Natural killer cell treated with Interleukin-12 subunit alpha and Interleukin-12 subunit beta and Interleukin-15 and Interleukin-18, amount 100 ng/mL, for 72 hours (primary cell): ENCODE results near the gene KCNJ11. TPM values are rescaled to one million over a fixed set of nuclear protein-coding genes. Genes with fewer than 3 reads are reported as not detected.
"Not testable (repeated sequence)": the region's sequence is repeated elsewhere in the genome, so short reads cannot be mapped to it uniquely, and the experiment has no call there.

Source experiments
- ATAC-seq, 2 donors: fragments of 150-1000 bp; cut with Tn5 transposase in 1 of 2; sonication (Bioruptor Pico), chemical (Tn5 transposase) in 1 of 2; 2 replicates each; pipeline ENCODE4 v1.10.0; 2021
- DNase-seq: peaks from one replicate; pipeline ENCODE4 v3.0.0; 2022; ENCODE audit warnings: low spot score
- H3K27ac Mint-ChIP-seq, 2 donors: 1 replicate in 1 of 2; 2 replicates in 1 of 2; pipeline ENCODE4 v1.8.0; 2022; ENCODE audit warnings: mixed read lengths in 2 of 2, mild to moderate bottlenecking in 1 of 2, moderate library complexity in 1 of 2
- H3K27me3 Mint-ChIP-seq, 2 donors: 1 replicate in 1 of 2; 2 replicates in 1 of 2; pipeline ENCODE4 v1.8.0; 2022; ENCODE audit warnings: mixed read lengths in 2 of 2
- H3K36me3 Mint-ChIP-seq: one replicate; pipeline ENCODE4 v1.8.0; 2022; ENCODE audit warnings: mixed read lengths
- H3K4me1 Mint-ChIP-seq, 2 donors: 1 replicate in 1 of 2; 2 replicates in 1 of 2; pipeline ENCODE4 v1.8.0; 2022; ENCODE audit warnings: low read depth in 2 of 2, mixed read lengths in 2 of 2, mild to moderate bottlenecking in 1 of 2
- H3K4me3 Mint-ChIP-seq: one replicate; pipeline ENCODE4 v1.8.0; 2022; ENCODE audit warnings: mixed read lengths
- H3K9me3 Mint-ChIP-seq: 2 replicates; pipeline ENCODE4 v1.8.0; 2022; ENCODE audit warnings: mixed read lengths
- total RNA-seq, 2 donors: library from RNA; stranded (reverse); gene quantifications; one replicate each; pipeline ENCODE4 v1.2.3, GENCODE V29; 2022

The KCNJ11 gene
- under 1 TPM in 1 of 2 donors, not detected in 1; 0.75 TPM for total RNA-seq

GRCh38 chr11:17388609-17389210 lies at the start of gene KCNJ11:
KCNJ11 (minus strand) TSS chr11:17388659; CDS start chr11:17388091, 568 bp downstream.
- no peaks in the 10 kb centered on the region for H3K36me3 Mint-ChIP-seq
- H3K27ac Mint-ChIP-seq: no peak within 1 kb of the TSS
- ATAC-seq: peak; percentile 60 to 73
- peaks cover 4 to 5% of the 10 kb centered on the region in 2 donors for H3K27me3 Mint-ChIP-seq
- H3K4me1 Mint-ChIP-seq: peaks cover 8 to 10% of the 10 kb centered on the region in 2 donors
- peak within 1 kb of the TSS; percentile 68 for H3K4me3 Mint-ChIP-seq
- no peaks in the 10 kb centered on the region for H3K9me3 Mint-ChIP-seq
- no peak for DNase-seq

GRCh38 chr11:17437366-17437765 lies 48.9 kb upstream of the KCNJ11 start:
- H3K9me3 Mint-ChIP-seq: no peaks in the 10 kb centered on the region
- ATAC-seq (no peak), DNase-seq (no peak)
- peaks cover 0 to 4% of the 10 kb centered on the region in 2 donors for H3K4me1 Mint-ChIP-seq
- no peak overlapping the region for H3K4me3 Mint-ChIP-seq
- H3K27me3 Mint-ChIP-seq: peaks cover 8 to 11% of the 10 kb centered on the region in 2 donors
- no peaks in the 10 kb centered on the region for H3K36me3 Mint-ChIP-seq
- H3K27ac Mint-ChIP-seq: no peak overlapping the region

- no peaks in the 10 kb centered on the region for H3K9me3 Mint-ChIP-seq
- H3K36me3 Mint-ChIP-seq: no peaks in the 10 kb centered on the region
- no peaks in the 10 kb centered on the region for H3K4me1 Mint-ChIP-seq
- no peak overlapping the region for H3K4me3 Mint-ChIP-seq
- peaks cover 0 to 3% of the 10 kb centered on the region in 2 donors for H3K27me3 Mint-ChIP-seq
- ATAC-seq (no peak), DNase-seq (no peak)
- H3K27ac Mint-ChIP-seq: no peak overlapping the region
These were observed 45.6 kb upstream of the KCNJ11 start for GRCh38 chr11:17434108-17434507.

- no peaks in the 10 kb centered on the region for H3K36me3 Mint-ChIP-seq
- H3K9me3 Mint-ChIP-seq: no peaks in the 10 kb centered on the region
These were observed 43.5 kb upstream of the KCNJ11 start for GRCh38 chr11:17432002-17432401.

GRCh38 chr11:17431139-17431538 lies 42.7 kb upstream of the KCNJ11 start:
- Mint-ChIP-seq H3K27me3 (peaks cover 8% of the 10 kb centered on the region in 2 donors), H3K4me1 (no peaks in the 10 kb centered on the region), H3K9me3 (no peaks in the 10 kb centered on the region), H3K4me3 (no peak overlapping the region), H3K27ac (no peak overlapping the region), H3K36me3 (no peaks in the 10 kb centered on the region)
- no peak for DNase-seq
- ATAC-seq: no peak

More at GRCh38 chr11:17432002-17432401, 43.5 kb upstream of the KCNJ11 start:
- no peak for DNase-seq
- Mint-ChIP-seq H3K27ac (no peak overlapping the region), H3K4me1 (no peaks in the 10 kb centered on the region), H3K27me3 (peaks cover 8% of the 10 kb centered on the region in 2 donors), H3K4me3 (no peak overlapping the region)
- no peak for ATAC-seq

- ATAC-seq: no peak
- H3K27ac Mint-ChIP-seq: no peak overlapping the region
- no peaks in the 10 kb centered on the region for H3K36me3 Mint-ChIP-seq
- H3K4me3 Mint-ChIP-seq: no peak overlapping the region
- no peak for DNase-seq
- no peaks in the 10 kb centered on the region for H3K4me1 Mint-ChIP-seq
- peaks cover 8% of the 10 kb centered on the region in 2 donors for H3K27me3 Mint-ChIP-seq
- H3K9me3 Mint-ChIP-seq: no peaks in the 10 kb centered on the region
These were observed 42.2 kb upstream of the KCNJ11 start for GRCh38 chr11:17430616-17431015.

GRCh38 chr11:17428925-17429324 lies 40.5 kb upstream of the KCNJ11 start:
- no peaks in the 10 kb centered on the region for H3K4me1 Mint-ChIP-seq
- peaks cover 6 to 8% of the 10 kb centered on the region in 2 donors for H3K27me3 Mint-ChIP-seq
- no peak for DNase-seq
- H3K9me3 Mint-ChIP-seq: no peaks in the 10 kb centered on the region
- ATAC-seq: no peak
- H3K4me3 Mint-ChIP-seq: no peak overlapping the region
- H3K27ac Mint-ChIP-seq: no peak overlapping the region
- H3K36me3 Mint-ChIP-seq: no peaks in the 10 kb centered on the region

- DNase-seq (no peak), ATAC-seq (peak in 1 of 2 donors; percentile 22)
- H3K4me3 Mint-ChIP-seq: no peak overlapping the region
- no peaks in the 10 kb centered on the region for H3K9me3 Mint-ChIP-seq
- H3K4me1 Mint-ChIP-seq: no peaks in the 10 kb centered on the region
- no peak overlapping the region for H3K27ac Mint-ChIP-seq
- H3K36me3 Mint-ChIP-seq: no peaks in the 10 kb centered on the region
- H3K27me3 Mint-ChIP-seq: peaks cover 6 to 8% of the 10 kb centered on the region in 2 donors
These were observed 39.8 kb upstream of the KCNJ11 start for GRCh38 chr11:17428261-17428660.

- not testable (repeated sequence) for H3K4me3 Mint-ChIP-seq, H3K9me3 Mint-ChIP-seq, H3K36me3 Mint-ChIP-seq, ATAC-seq, H3K4me1 Mint-ChIP-seq, H3K27ac Mint-ChIP-seq, DNase-seq
- peaks cover 18 to 22% of the 10 kb centered on the region in 2 donors for H3K27me3 Mint-ChIP-seq
These were observed 37.8 kb upstream of the KCNJ11 start for GRCh38 chr11:17426233-17426632.

GRCh38 chr11:17423533-17424310 lies 35.3 kb upstream of the KCNJ11 start:
- ATAC-seq (no peak), DNase-seq (no peak)
- Mint-ChIP-seq H3K4me3 (no peak overlapping the region), H3K36me3 (no peaks in the 10 kb centered on the region), H3K9me3 (no peaks in the 10 kb centered on the region), H3K27me3 (peaks cover 30 to 40% of the 10 kb centered on the region in 2 donors), H3K4me1 (no peaks in the 10 kb centered on the region), H3K27ac (no peak overlapping the region)

GRCh38 chr11:17421781-17422180 lies 33.3 kb upstream of the KCNJ11 start:
- H3K27ac Mint-ChIP-seq: no peak overlapping the region
- ATAC-seq (no peak), DNase-seq (no peak)
- peaks cover 30 to 39% of the 10 kb centered on the region in 2 donors for H3K27me3 Mint-ChIP-seq
- H3K4me3 Mint-ChIP-seq: no peak overlapping the region
- H3K9me3 Mint-ChIP-seq: no peaks in the 10 kb centered on the region
- no peaks in the 10 kb centered on the region for H3K4me1 Mint-ChIP-seq
- no peaks in the 10 kb centered on the region for H3K36me3 Mint-ChIP-seq

- H3K27me3 Mint-ChIP-seq: peaks cover 39 to 46% of the 10 kb centered on the region in 2 donors
- H3K9me3 Mint-ChIP-seq: no peaks in the 10 kb centered on the region
- ATAC-seq (no peak), DNase-seq (no peak)
- no peaks in the 10 kb centered on the region for H3K4me1 Mint-ChIP-seq
- H3K36me3 Mint-ChIP-seq: no peaks in the 10 kb centered on the region
- H3K27ac Mint-ChIP-seq: no peak overlapping the region
- no peak overlapping the region for H3K4me3 Mint-ChIP-seq
These were observed 30.1 kb upstream of the KCNJ11 start for GRCh38 chr11:17418444-17419081.

- DNase-seq: no peak
- no peak overlapping the region for H3K27ac Mint-ChIP-seq
These were observed 28.0 kb upstream of the KCNJ11 start for GRCh38 chr11:17416492-17416891.

More at GRCh38 chr11:17416492-17416891, 28.0 kb upstream of the KCNJ11 start:
- ATAC-seq: no peak
- H3K27me3 Mint-ChIP-seq: peaks cover 34 to 36% of the 10 kb centered on the region in 2 donors
- no peaks in the 10 kb centered on the region for H3K4me1 Mint-ChIP-seq
- H3K4me3 Mint-ChIP-seq: no peak overlapping the region
- H3K9me3 Mint-ChIP-seq: no peaks in the 10 kb centered on the region
- H3K36me3 Mint-ChIP-seq: no peaks in the 10 kb centered on the region
